GM19397 (cell line): ENCODE data around the gene CARNS1.

Experiments used
- ATAC-seq: cut with Tn5 transposase; IDR thresholded peaks from one replicate; pipeline ENCODE4 v1.9.1; 2021; ENCODE audit warnings: mild to moderate bottlenecking, moderate library complexity; ENCODE audit not compliant: unreplicated experiment

Gene CARNS1, protein sequence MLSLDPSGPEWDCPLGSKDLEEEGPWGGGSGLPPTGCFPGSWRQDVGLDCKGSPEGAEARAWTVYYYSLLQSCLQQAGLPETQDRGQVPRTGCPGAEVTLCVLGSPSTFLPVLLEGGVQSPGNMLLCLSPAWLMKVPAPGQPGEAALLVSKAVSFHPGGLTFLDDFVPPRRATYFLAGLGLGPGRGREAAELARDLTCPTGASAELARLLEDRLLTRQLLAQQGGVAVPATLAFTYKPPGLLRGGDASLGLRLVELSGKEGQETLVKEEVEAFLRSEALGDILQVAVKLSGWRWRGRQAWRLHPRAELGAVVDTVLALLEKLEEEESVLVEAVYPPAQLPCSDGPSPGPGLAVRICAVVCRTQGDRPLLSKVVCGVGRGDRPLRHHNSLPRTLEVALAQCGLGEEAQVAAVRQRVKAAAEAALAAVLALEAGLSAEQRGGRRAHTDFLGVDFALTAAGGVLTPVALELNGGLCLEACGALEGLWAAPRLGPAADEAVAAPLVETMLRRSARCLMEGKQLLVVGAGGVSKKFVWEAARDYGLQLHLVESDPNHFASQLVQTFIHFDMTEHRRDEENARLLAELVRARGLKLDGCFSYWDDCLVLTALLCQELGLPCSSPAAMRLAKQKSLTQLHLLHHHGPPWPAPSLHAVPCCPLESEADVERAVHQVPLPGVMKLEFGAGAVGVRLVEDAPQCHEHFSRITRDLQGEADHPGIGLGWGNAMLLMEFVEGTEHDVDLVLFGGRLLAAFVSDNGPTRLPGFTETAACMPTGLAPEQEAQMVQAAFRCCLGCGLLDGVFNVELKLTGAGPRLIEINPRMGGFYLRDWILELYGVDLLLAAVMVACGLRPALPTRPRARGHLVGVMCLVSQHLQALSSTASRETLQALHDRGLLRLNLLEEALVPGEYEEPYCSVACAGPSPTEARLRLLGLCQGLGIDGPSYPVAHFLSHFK

GRCh38 chr11:67415501-67416304 is at the start of gene CARNS1:
Gene CARNS1 (plus strand): TSS chr11:67415678. CDS start chr11:67416200, 522 bp downstream.
- ATAC-seq: no peak

DNA sequence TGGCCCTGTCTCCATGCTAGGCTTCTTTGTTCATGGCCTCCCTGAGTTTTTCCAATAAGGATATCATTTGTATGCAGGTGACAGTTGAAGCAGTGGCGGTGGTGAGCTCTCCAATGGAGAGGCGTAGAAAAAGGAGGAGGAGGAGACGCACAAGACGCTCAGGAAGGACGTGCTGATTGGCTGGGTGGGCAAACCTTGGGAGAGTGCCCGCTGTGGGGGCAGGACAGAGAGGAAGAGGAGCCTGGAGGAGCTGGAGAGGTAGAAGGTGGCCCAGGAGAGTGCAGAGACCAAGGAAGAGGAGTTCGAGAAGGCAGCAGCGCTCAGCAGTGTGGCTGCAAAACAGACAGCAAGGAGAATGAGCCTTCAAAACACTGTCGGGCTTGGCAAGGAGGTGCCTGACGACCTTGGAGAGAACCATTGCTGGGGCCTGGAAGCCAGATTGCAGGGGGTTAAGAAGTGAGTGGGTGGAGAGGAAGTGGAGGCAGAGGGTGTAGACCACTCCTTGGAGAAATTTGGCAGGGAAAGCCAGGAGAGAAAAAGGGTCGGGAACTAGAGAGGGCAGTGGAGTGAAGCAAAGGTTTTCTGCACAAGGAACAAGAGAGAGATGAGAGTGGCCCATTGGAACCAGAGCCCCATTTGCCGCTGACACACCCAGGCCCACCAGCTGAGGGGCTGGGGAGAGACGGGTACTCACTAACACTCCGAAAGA is 49.6 kb upstream of the CARNS1 start:
- ATAC-seq: no peak

GRCh38 chr11:67366546-67366945 is 48.9 kb upstream of the CARNS1 start:
- no peak for ATAC-seq

- no peak for ATAC-seq
Observed at GRCh38 chr11:67366961-67367760, 48.3 kb upstream of the CARNS1 start.

DNA sequence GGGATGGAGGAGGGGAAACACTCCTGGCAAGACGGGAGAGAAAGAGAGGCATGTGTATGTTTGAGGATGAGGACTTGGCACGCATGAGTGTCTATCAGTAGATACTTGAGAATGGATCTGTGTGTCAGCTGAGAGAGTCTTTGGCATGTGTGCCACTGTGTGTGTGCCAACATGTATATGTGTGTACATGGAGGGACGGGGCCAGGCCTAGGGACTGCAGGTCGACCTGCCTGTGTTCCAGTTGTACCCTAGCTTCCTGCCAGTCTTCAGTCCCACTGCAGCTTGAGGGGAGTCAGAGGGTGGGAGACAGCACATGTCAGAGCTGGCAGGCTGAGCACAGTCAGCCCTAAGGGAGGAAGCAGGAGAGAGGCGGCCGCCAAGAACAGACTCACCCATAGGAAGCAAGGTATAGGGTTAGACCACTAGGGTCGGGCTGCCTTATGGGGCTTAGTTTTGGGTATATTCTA is 47.7 kb upstream of the CARNS1 start:
- no peak for ATAC-seq

DNA sequence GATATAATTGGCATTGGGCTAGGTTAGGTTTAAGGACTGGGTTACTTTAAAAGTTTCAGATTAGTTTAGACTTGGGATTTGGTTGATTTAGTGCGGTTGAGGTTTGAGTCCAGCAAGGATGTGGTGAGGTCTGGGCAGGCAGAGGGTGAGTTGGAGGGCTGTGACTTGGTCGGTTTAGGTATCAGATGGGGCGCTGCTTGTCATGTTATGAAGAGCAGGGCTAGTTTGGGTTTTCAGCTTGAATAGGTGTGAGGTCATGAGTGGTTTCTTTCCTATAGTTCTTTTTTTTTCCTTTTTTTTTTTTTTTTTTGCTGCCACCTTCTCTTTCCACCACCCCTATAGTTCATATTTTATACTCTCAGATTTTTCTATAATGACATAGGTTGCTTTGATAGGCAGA is 46.9 kb upstream of the CARNS1 start:
- ATAC-seq: no peak

DNA sequence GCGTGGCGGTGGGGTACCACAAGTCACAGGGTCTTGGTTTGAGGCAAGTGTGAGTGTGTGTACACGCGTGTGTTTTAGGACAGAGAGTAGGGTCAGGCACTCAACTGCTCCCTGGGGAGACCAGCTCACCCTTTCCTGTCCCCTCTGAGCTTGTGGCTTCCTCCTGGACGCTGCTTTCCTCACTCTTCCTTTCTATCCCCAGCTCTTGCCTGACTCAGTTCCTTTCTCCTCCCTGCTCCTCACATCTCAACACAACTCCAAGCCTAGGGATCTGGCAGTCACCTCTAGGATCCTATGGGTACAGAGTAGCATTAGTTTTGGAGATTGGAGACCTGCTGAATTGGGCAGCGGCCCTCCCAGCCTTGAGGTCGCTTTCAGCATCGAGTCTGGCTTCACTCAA is 46.2 kb upstream of the CARNS1 start:
- ATAC-seq: no peak

- ATAC-seq: no peak
Observed at GRCh38 chr11:67369801-67370284, 45.6 kb upstream of the CARNS1 start.

- no peak for ATAC-seq
Observed at GRCh38 chr11:67370351-67371076, 45.0 kb upstream of the CARNS1 start.

DNA sequence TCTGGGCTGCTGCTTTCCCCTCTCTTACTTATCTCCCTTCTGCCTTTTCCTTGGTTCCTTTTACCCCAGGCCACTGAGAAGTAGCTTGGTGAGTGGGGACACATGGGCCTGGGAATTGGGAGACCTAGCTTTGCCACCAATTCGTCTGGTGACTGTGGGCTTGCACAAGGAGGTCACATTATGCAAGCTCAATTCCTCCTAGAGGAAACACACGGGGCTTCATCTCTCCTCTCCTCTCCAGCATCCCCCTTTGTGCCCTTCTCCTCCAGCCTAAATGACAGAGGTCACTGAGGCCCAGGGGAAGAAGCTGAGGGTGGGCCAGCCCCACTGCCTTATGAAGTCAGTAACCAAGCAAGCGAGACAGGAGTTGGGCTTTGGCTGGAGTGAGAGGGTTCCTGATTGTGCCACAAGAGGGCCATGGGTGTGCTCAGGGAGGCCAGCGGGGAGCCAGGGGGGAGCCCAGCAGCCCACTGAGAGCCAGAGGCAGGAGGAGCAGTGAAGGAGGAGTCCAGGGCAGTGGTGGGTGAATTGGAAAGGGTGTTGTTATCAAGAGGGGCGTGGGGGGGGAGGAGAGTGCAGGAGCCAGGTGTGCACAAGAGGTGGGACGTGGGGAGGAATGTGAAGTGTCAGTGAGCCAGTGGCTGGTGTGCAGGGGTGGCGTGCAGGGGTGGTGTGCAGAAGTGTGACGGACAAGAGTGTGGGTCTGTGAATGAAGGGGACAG is 44.1 kb upstream of the CARNS1 start:
- ATAC-seq: no peak

DNA sequence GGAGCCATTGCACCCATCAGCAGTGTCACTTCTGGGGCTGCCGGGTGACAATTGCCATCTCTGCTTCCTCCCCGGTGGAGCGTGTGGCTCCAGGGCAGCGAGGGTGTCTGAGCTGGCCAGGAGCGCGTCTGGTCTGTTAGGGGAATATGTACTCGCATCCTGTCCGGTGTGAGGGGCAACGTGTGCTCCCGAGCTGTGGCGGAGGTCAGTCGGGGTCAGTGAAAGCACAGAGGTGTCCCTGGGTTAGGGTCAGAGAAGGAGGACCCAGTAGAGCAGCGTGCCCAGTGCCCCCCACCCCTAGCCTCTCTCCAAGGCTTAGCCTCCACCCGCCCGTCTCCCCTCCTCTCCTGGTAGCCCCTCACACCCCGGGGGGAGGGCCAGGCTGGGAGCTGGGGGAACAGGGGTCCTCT is 43.6 kb upstream of the CARNS1 start:
- ATAC-seq: no peak

DNA sequence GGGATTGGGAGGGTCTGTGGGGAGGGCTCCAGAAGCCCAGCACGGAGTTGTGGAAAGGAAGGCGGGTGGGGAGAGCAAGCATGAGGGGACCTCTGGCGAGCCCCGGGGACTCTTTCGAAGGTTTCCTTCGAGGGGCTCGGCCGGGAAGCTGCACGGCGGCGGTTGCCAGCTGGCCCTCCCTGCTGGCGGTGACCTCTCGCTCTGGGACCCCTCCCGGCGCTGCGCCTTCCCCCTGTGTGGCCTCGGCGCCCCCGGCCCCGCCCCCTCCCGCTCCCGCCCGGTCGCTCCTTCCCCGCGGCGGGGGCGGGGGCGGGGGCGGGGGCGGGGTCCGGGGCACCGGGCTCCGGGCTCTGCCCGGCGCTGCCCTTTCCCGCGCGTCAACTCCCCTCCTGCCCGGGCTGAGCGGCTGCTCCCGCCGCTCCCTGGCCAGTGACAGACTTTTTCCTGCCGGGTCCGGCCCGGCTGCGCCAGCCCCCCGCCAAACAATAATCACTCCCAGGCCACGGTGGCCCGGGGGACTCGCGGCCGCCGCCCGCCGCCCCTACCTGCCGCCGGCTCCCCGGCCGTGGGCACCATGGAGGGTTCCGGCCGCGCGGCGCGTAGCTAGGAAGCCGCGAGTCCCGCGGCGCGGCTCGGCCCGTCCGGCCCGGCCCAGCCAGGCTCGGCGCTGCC is 43.0 kb upstream of the CARNS1 start:
- no peak for ATAC-seq

DNA sequence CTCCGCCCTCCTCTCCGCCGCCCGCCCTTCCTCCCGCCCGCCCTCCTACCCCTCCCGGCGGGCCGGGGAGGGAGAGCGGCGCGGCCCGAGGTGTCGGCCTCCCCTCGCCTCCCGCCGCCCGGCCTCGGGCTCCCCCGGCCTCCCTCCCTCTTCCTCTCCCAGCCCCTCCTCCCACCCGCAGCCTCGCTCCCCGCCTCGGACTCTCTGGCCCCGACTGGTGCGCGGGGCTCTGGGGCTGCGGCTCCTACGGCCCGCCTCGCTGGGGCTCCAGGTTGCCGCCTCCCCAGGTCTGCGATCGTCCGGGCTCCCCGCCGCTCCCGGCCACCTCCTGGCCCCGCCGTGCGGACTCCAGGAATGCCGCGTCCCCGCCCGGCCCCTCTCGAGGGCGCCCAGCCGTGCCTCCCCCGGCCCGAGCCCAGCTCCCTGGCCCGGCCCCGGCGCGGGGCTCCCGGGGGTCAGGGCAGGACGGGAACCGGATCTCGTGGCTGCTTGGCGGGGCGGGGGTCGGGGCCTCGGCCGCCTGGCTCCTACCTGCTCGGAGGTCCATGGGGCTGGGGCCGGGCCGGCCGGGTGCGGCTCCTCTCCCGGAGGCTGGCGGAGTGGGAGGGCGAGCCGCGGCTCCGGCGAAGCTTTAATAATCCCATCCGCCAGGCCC is 42.4 kb upstream of the CARNS1 start, which contains the start of gene CLCF1:
TSS of gene CLCF1 (minus strand) at position 606 of the 655 bp plus-strand sequence. CDS start at position 547, 59 bp downstream.
- no peak for ATAC-seq

DNA sequence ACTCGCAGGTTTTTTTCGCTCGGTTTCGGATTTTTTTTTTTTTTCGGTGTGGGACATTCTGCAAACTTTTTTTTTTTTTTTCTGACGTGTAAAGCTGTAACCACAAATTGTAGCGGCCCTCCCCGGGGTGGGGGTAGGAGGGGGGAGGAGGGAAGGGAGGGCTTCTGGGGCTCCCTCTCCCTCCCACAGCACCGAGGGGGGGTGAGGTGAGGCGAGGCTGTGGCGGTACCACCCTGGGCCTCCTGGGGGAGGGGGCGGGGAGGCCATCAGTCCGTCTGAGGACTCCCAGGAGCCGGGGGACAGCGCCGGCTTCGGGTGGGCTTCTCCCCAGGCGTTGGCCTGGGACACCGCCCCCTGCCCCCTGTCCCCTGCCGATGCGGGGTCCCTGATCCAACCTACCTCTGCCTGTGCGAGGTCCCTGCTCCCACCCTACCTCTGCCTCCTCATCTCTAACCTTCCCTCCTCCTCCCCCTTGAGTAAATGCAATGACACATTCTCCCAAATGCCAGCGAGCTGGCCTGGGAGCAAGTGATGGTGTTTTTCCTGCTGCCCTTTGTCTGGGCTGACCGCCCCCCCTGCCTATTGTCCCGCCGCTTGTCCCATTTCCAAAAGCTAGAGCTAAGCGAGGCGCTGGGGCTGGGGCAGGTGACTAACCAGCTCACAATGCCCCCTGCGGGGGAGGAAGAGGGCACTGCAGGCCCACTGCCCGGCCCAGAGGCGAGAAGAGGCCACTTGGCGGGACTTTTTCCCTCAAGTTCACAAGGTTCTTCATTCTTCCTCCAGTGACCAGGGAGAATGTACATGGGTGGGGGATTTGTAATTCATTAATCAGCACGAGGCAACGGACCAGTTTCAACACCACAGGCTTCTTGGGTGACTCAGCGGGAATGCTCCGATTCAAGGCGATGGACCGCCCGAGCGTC is 41.6 kb upstream of the CARNS1 start:
- no peak for ATAC-seq

DNA sequence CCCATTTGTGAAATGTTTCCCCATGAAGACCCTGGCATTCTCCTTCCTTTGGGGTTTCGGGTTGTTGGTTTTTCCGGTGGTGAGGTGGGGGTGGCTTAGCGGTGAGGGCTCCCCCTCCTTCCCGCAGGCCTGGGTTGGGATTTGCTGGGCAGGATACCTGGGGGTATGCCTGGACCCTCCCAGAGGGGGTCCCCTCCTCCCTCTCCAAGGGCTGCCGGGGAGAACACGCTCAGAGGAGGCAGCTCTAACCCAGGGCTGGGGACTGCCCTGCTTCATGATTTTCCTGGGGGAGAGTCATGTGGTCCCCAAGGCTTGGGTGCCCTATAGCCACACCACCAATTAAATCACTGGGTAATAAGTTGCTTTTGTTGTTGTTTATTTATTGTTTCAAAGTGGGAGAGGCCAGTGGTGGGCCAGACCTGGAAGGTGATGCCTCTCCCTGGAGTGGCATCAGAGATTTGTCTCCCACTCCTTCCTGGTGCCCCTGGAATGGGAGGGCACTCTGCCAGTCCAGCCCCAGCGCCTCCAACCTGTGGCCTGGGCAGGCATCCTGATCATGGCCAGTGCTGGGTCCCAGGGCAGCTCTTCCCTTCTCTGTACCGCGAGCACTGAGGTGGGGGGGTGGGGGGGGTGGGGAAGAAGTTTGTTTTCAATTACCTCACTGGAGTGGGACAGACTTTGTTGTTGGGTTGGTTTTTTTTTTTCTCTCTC is 40.8 kb upstream of the CARNS1 start:
- no peak for ATAC-seq
